GM19452 (cell line): Measurements from ENCODE around the gene TMEM120B.
A peak's percentile ranks its signal among the peaks of the same experiment; 100 is the strongest.
"Not testable (repeated sequence)": the region's sequence is repeated elsewhere in the genome, so short reads cannot be mapped to it uniquely, and the experiment has no call there.

ENCODE experiments used
- ATAC-seq: cut with Tn5 transposase; IDR thresholded peaks from one replicate; pipeline ENCODE4 v1.9.1; 2021; ENCODE audit not compliant: unreplicated experiment

The TMEM120B gene

DNA sequence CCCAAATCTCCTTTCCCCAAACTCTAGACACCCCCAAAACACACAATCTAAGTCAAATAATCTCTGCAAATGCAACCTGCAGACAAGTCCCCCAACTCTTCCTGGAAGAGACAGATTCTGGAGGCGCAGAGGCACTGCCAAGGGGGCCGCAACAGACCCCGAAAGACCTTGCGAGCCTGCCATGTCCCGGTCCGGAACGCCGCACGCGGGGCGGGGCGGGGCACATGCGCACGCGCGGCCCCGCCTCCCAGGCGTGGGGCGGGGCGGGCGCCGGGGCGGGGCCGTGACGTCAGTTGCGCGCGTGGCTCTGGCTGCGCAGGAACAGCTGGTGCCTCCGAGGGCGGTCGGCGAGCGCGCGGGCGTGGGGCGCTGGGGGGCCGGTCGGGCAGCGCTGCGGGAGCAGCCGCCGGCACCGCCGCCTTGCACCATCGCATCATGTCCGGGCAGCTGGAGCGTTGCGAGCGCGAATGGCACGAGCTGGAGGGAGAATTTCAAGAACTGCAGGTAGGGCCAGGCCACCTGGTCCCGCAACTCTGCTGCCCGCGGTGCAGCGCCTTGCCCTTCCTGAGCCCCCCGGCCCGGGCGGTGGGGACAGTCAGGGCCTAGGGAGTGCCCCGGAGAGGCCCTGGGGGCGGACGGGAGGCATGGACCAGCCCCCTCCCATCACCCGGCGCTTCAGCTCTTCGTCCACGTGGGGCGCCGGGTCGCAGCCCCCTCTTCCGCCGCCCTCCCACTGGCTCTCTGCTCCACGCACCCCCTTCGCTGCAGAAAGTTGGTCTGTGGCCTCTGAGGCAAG lies at the start of gene TMEM120B:
Gene TMEM120B (plus strand): TSS at position 292 of the 796 bp plus-strand sequence. CDS start 144 bp downstream, at position 436.
- ATAC-seq = peak; percentile 81

DNA sequence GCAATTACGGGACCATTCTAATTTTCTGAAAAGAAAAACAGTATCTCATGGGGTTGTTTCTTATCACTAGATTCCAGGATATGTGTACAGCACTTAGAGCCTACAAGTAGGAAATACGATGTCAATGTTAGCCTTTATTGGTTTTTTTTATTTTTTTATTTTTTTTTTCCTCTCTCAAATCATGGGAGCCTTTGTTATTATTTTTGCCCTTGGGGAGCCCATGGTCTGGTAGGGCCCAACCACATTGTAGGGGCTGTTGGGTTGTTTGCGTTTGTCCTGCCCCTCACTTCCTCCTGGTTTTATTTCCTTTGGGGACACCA lies 49.0 kb upstream of the TMEM120B start:
- ATAC-seq = no peak

- ATAC-seq = not testable (repeated sequence)
Measured at GRCh38 chr12:121666829-121667228, 45.7 kb upstream of the TMEM120B start.

GRCh38 chr12:121668750-121669520 lies 43.6 kb upstream of the TMEM120B start:
- ATAC-seq = no peak

DNA sequence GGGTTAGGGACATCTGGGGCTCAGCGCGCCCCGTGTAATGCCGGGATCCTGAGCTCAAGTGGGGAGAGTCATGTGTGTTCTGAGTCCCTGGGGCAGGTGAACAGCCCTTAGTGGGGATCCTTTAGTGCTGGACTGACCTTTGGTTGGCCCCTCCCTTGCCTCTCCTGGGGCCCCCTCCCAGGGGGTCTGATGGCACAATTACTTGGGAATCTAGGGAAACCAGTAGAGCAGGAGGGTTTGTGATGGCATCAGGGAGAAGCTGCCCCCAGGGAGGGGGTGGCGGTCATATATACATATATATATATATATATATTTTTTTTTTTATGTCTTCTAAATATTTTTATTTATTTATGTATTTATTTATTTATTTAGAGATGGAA lies 43.0 kb upstream of the TMEM120B start, which contains the start of gene MORN3:
Gene MORN3 (minus strand): TSS at position 134 of the 380 bp plus-strand sequence. CDS start 171 bp downstream, outside the sequence.
- no peak for ATAC-seq

GRCh38 chr12:121673013-121673511 lies 39.5 kb upstream of the TMEM120B start:
- no peak for ATAC-seq

DNA sequence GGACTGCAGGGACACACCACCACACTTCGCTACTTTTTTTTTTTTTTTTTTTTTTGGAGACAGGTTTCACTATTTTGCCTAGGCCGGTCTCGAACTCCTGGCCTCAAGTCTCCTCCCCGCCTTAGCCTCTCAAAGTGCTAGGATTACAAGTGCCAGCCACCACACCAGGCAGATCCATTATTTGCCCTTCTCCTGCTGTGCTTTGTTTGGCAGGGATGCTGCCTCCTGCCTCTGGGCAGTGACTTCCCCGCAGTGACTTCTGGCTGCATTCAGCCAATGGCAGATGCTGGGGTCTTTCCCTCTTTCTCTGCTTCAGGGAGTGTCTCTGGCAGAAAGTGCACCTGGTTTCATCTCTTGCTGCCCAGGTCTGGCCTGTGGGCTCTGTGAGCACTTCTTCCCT lies 36.4 kb upstream of the TMEM120B start:
- no peak for ATAC-seq

DNA sequence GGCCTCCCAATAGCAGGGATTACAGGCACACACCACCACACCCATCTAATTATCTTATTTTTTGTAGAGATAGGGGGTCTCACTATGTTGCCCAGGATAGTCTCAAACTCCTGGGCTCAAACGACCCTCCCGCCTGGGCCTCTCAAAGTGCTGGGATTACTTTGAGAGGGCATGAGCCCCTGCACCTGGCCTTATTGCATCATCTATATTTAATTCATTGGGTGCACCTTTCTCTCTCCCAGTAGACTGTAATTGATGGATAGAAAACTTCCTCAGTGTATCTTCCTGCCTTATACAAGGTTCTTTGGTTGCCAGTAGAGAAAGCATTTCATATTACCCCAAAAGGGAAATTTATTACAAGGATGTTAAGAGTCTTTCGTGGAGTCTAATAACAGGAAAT lies 34.2 kb upstream of the TMEM120B start:
- no peak for ATAC-seq

GRCh38 chr12:121678716-121679300 lies 33.7 kb upstream of the TMEM120B start:
- ATAC-seq = no peak

DNA sequence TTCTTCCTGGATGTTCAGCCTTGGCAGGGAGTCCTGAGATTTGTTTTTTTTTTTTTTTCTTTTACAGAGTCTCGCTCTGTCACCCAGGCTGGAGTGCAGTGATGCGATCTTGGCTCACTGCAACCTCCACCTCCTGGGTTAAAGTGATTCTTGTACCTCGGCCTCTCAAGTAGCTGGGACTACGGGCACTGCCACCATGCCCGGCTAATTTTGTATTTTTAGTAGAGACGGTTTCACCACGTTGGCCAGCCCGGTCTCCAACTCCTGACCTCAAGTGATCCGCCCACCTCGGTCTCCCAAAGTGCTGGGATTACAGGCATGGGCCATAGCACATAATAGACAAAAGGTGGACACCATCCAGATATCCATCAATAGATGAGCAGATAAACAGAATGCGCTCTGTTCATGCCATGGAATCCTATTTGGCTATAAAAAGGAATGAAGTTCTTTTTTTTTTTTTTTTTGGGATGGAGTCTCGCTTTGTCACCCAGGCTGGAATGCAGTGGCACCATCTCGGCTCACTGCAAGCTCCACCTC lies 32.8 kb upstream of the TMEM120B start:
- not testable (repeated sequence) for ATAC-seq

DNA sequence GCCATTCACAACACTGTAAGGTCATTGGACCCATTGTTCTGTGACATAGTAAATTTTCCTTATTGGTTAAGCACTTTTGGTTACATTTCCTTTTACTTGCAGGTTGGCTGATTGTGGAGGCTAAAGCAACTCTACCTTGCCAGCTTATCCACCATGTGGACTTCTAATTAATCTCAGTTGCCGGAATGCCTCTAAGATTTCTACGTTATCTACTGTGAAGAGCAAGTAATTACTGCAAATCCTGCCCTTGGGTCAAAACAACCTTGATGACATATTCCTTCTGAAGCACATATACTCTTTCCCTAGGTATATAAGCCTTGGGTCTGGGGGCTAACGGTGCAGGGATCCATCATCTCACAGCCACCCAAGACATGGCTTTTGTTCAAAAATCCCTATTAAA lies 23.6 kb upstream of the TMEM120B start:
- ATAC-seq = no peak

DNA sequence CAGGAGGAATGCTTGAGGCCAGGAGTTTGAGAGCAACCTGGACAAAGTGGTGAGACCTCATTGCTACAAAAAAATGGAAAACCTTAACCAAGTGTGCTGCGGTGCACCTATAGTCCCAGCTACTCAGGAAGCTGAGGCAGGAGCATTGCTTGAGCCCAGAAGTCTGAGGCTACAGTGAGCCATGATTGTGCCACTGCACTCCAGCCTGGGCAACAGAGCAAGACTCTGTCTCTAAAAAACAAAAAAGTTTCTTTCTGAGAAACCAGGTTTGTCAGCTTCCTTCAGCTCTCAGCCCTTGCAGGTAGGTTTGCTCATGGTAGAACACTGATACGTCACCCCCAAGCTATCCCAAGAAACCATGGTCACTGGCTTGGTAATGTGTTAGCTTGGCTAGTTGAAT lies 23.1 kb upstream of the TMEM120B start:
- ATAC-seq = no peak

DNA sequence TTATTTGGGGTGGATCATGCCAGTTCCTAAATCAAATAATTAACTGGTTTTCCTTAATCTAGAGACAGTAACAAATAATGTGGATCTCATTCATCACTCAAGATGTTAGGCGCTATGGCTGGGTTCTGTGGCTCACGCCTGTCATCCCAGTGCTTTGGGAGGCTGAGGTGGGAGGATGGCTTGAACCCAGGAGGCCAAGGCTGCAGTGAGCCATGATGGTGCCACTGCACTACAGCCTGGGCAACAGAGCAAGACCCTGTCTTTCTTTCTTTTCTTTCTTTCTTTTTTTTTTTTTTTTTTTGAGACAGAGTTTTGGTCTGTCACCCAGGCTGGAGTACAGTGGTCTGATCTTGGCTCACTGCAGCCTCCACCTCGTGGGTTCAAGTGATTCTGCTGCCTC lies 19.8 kb upstream of the TMEM120B start:
- ATAC-seq = not testable (repeated sequence)

- no peak for ATAC-seq
Measured at GRCh38 chr12:121693155-121693687, 19.3 kb upstream of the TMEM120B start.

- ATAC-seq = no peak
Measured at GRCh38 chr12:121697093-121697698, 15.4 kb upstream of the TMEM120B start.

DNA sequence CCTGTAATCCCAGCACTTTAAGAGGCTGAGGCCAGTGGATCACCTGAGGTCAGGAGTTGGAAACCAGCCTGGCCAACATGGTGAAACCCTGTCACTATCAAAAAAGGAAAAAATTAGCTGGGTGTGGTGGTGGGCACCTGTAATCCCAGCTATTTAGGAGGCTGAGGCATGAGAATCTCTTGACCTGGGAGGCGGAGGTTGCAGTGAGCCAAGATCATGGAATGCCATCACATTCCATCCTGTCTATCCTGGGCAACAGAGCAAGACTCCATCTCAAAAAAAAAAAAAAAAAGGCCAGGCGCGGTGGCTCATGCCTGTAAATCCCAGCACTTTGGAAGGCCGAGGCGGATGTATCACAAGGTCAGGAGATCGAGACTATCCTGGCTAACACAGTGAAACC lies 14.7 kb upstream of the TMEM120B start:
- not testable (repeated sequence) for ATAC-seq

DNA sequence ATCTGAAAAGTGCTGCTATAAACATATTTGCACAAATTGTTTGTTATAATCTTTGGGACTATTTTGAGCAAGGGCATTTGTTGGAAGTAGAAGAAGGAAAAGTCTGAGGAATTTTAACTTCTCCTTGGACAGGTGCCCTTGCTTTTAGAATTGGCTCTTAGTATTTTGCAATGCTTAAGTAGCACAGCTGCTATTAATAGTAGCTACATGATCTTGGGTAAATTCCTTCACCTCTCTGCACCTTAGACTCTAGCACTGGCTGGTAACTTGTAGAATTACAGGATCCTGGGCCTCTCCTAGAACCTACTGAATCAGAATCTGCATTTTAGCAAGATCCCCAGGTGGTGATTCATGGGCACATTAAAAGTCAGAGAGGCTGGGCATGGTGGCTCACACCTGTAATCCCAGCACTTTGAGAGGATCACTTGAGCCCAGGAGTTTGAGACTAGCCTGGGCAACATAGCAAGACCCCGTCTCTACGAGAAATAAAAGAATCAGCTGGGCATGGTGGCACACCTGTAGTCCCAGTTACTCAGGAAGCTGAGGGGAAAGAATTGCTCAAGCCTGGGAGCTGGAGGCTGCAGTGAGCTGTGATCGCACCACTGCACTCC lies 10.8 kb upstream of the TMEM120B start:
- no peak for ATAC-seq

DNA sequence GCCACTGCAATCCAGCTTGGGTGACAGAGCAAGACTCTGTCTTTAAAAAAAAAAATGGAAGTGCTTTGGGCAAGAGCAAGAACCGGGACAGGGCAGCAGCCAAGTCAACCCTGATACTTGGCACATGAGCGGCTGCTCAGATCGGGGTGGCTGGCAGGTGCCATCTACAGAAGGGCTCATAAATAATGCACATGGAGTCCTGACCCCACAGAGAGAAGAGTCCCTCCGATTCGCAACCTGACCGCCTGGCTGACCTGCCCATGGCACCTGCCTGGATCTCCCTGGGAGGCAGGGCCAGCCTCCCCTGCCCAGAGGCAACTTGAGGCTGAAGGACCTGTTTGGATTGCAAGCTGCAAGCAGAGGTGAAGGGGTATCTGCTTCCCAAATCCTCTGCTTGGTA lies 9.6 kb upstream of the TMEM120B start:
- ATAC-seq = no peak

- no peak for ATAC-seq
Measured at GRCh38 chr12:121705514-121705913, 7.0 kb upstream of the TMEM120B start.

GRCh38 chr12:121708313-121709063 lies 4.1 kb upstream of the TMEM120B start:
- no peak for ATAC-seq
